K562 (cell line): ENCODE data around the gene HSPB2.

Experiments used
- ARID2 ChIP-seq: fragments of 450-650 bp; IDR thresholded peaks from 2 replicates; pipeline ENCODE4 v1.6.1; 2017; ENCODE audit warnings: antibody characterized with exemption, mild to moderate bottlenecking
- DNMT1 ChIP-seq: fragments of 450-650 bp; IDR thresholded peaks from 2 replicates; pipeline ENCODE4 v1.6.1; 2016; ENCODE audit warnings: antibody characterized with exemption, mild to moderate bottlenecking
- EHMT2 ChIP-seq: fragments of 450-650 bp; IDR thresholded peaks from 2 replicates; pipeline ENCODE4 v1.6.1; 2018; ENCODE audit warnings: antibody characterized with exemption
- FOXA1 ChIP-seq: fragments of 450-650 bp; IDR thresholded peaks from 2 replicates; pipeline ENCODE4 v1.6.1; 2016; ENCODE audit warnings: mild to moderate bottlenecking, borderline replicate concordance
- GATA2 ChIP-seq: sonication (generic); formaldehyde crosslinking; IDR thresholded peaks from 2 replicates; pipeline ENCODE4 v1.4.0; 2020; ENCODE audit warnings: mild to moderate bottlenecking, missing genetic modification reagents
- MXI1 ChIP-seq: IDR thresholded peaks from 2 replicates; pipeline ENCODE4 v1.6.1; 2011; ENCODE audit warnings: low read depth, mild to moderate bottlenecking, improper control_type of control experiment, low read length
- ZNF274 ChIP-seq: IDR thresholded peaks from 2 replicates; pipeline ENCODE4 v1.6.1; 2011; ENCODE audit warnings: low read depth, mild to moderate bottlenecking, low read length, moderate library complexity, borderline replicate concordance

DNA sequence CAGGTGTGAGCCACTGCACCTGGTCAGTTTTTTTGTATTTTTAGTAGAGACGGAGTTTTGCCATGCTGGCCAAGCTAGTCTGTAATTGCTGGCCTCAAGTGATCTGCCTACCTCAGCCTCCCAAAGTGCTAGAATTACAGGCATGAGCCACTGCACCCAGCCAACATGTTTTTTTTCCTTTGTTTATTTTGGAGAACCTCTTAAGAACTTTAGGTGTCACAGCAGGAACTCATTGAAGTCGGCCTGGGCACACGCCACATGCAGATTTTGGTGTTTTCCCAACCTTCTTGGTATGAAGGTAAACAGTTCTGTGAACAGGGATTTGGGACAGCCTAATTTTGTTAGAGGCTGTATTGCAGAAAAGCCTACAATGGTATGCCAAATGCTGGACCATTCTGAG lies 34.0 kb downstream of the HSPB2 start:
- TF ChIP-seq MXI1, result no peak
- no peak for TF ChIP-seq DNMT1
- no peak for TF ChIP-seq ZNF274
- no peak for TF ChIP-seq EHMT2
- TF ChIP-seq ARID2, result no peak
- no peak for TF ChIP-seq FOXA1
- no peak for TF ChIP-seq GATA2
